Endothelial cell of umbilical vein (primary cell): ENCODE data around the gene MBOAT1. TPM values are rescaled to one million over a fixed set of nuclear protein-coding genes. Genes with fewer than 3 reads are reported as not detected.

Experiments used
- BruUV-seq: library from RNA; stranded (reverse); fragments of 400-500 nt; replicated peaks from 2 replicates; lab custom pipeline; 2021; lab: Mats Ljungman, UMichigan
- CTCF ChIA-PET: fragments of 300-600, 350-600 bp; sonication (Branson Sonifier 250); formaldehyde crosslinking; loops from one replicate; lab custom pipeline; 2021; ENCODE audit warnings: antibody characterized with exemption, inconsistent platforms; lab: Charles Lee
- POLR2A ChIA-PET: fragments of 300-600, 350-600 bp; sonication (Branson Sonifier 250); formaldehyde crosslinking; loops from one replicate; lab custom pipeline; 2021; ENCODE audit warnings: antibody characterized with exemption, inconsistent platforms; lab: Charles Lee
- DNase-seq: peaks from one replicate; pipeline ENCODE4 v3.0.0-alpha.2; 2011; ENCODE audit warnings: low read depth, low spot score
- FAIRE-seq: peaks from 2 replicates; lab custom pipeline; 2011; peaks lifted over from hg19 to GRCh38; lab: Jason Lieb, UNC
- H2AFZ ChIP-seq: 2 replicates; pipeline ENCODE4 v1.6.0; 2012; ENCODE audit warnings: low read depth, low read length, control low read depth, inconsistent platforms
- H3K27ac ChIP-seq: 2 replicates; pipeline ENCODE4 v1.5.1; 2011; ENCODE audit warnings: low read depth, mild to moderate bottlenecking, control low read depth, low read length, moderate library complexity; ENCODE audit not compliant: insufficient read depth
- H3K27me3 ChIP-seq, 2 experiments: 2 replicates each; pipeline versions ENCODE4 v1.6.0 to v1.6.1; 2011; ENCODE audit warnings: low read length in 2 of 2, mixed read lengths in 1 of 2; ENCODE audit not compliant: control insufficient read depth in 2 of 2, insufficient read depth in 2 of 2
- H3K36me3 ChIP-seq, 2 experiments: 2 replicates in 1 of 2; 3 replicates in 1 of 2; pipeline ENCODE4 v1.5.1; 2011; ENCODE audit warnings: low read length in 2 of 2, mild to moderate bottlenecking in 1 of 2, moderate library complexity in 1 of 2; ENCODE audit not compliant: control insufficient read depth in 2 of 2, insufficient read depth in 2 of 2; ENCODE audit errors: extremely low read depth in 1 of 2
- H3K4me1 ChIP-seq: 3 replicates; pipeline ENCODE4 v1.5.1; 2011; ENCODE audit warnings: mild to moderate bottlenecking, low read length; ENCODE audit not compliant: control insufficient read depth, insufficient read depth; ENCODE audit errors: extremely low read depth
- H3K4me2 ChIP-seq: 2 replicates; pipeline ENCODE4 v1.6.1; 2011; ENCODE audit warnings: low read length, control low read depth, mixed read lengths; ENCODE audit not compliant: insufficient read depth
- H3K4me3 ChIP-seq, 3 experiments: fragments of 200-600 bp in 1 of 3; sonication (generic), shearing (Covaris generic) in 1 of 3; replicated peaks in 1 of 3; 2 replicates each; pipeline ENCODE4 v1.5.1; 2011 to 2016; ENCODE audit warnings: control low read depth in 3 of 3, low read length in 3 of 3, mild to moderate bottlenecking in 2 of 3, inconsistent platforms in 1 of 3, low read depth in 1 of 3, moderate library complexity in 1 of 3; ENCODE audit not compliant: insufficient read depth in 1 of 3
- H3K79me2 ChIP-seq: 2 replicates; pipeline ENCODE4 v1.6.0; 2012; ENCODE audit warnings: low read length, inconsistent platforms; ENCODE audit not compliant: control insufficient read depth, insufficient read depth
- H3K9ac ChIP-seq: replicated peaks from 2 replicates; pipeline ENCODE3; 2011; ENCODE audit warnings: low read length, control low read depth; ENCODE audit not compliant: insufficient read depth; ENCODE audit errors: extremely low read depth
- H3K9me1 ChIP-seq: replicated peaks from 3 replicates; pipeline ENCODE4 v1.6.0; 2011; ENCODE audit warnings: mild to moderate bottlenecking, low read length; ENCODE audit not compliant: control insufficient read depth, insufficient read depth; ENCODE audit errors: extremely low read depth
- H3K9me3 ChIP-seq: replicated peaks from 2 replicates; pipeline ENCODE4 v1.5.1; 2012; ENCODE audit warnings: low read length, inconsistent platforms; ENCODE audit not compliant: control insufficient read depth, insufficient read depth
- H4K20me1 ChIP-seq: replicated peaks from 2 replicates; pipeline ENCODE3; 2011; ENCODE audit warnings: mild to moderate bottlenecking, low read length; ENCODE audit not compliant: control insufficient read depth, insufficient read depth; ENCODE audit errors: extremely low read depth
- CTCF ChIP-seq, 2 donors: IDR thresholded peaks; 1 replicate in 1 of 2; 2 replicates in 1 of 2; pipeline ENCODE4 v1.5.1; 2011; ENCODE audit warnings: low read length in 2 of 2, mild to moderate bottlenecking in 2 of 2, moderate library complexity in 2 of 2, control low read depth in 1 of 2, inconsistent platforms in 1 of 2, low read depth in 1 of 2; ENCODE audit not compliant: insufficient read depth in 1 of 2; ENCODE audit errors: extremely low read depth in 1 of 2
- EZH2 ChIP-seq: IDR thresholded peaks from 2 replicates; pipeline ENCODE4 v1.6.1; 2012; ENCODE audit warnings: borderline replicate concordance, low read depth, mild to moderate bottlenecking, moderate library complexity, low read length, inconsistent platforms; ENCODE audit not compliant: severe bottlenecking
- FOS ChIP-seq: IDR thresholded peaks from 2 replicates; pipeline ENCODE4 v1.6.1; 2011; ENCODE audit warnings: mild to moderate bottlenecking, low read length, moderate library complexity, borderline replicate concordance; ENCODE audit not compliant: insufficient read depth
- GATA2 ChIP-seq: IDR thresholded peaks from 2 replicates; pipeline ENCODE4 v1.7.0; 2011; ENCODE audit warnings: low read depth, mild to moderate bottlenecking, moderate library complexity, mixed read lengths, low read length; ENCODE audit not compliant: insufficient read length, insufficient read depth
- JUN ChIP-seq: IDR thresholded peaks from 2 replicates; pipeline ENCODE4 v1.6.1; 2011; ENCODE audit warnings: borderline replicate concordance, low read depth; ENCODE audit not compliant: insufficient read length, insufficient read depth
- MAX ChIP-seq: IDR thresholded peaks from 2 replicates; pipeline ENCODE4 v1.6.1; 2011; ENCODE audit not compliant: insufficient read depth, insufficient read length
- MYC ChIP-seq: IDR thresholded peaks from one replicate; pipeline ENCODE4 v1.6.1; 2011; ENCODE audit warnings: mild to moderate bottlenecking, low read depth, low read length
- POLR2A ChIP-seq: IDR thresholded peaks from 2 replicates; pipeline ENCODE4 v1.6.1; 2012; ENCODE audit warnings: low read depth, mild to moderate bottlenecking, control low read depth, low read length
- POLR2AphosphoS5 ChIP-seq: IDR thresholded peaks from 2 replicates; pipeline ENCODE4 v1.6.1; 2012; ENCODE audit warnings: low read depth, mild to moderate bottlenecking, control low read depth, low read length, moderate library complexity; ENCODE audit not compliant: insufficient read depth
- dilution Hi-C: fragments of 300-500 bp; cut with MboI; formaldehyde crosslinking; loops from one replicate; pipeline ENCODE4 v1.15.0; 2019; ENCODE audit warnings: low sequenced_read_pairs; ENCODE audit not compliant: extremely low pct_ligation_motif_present
- intact Hi-C: fragments of 100-400 bp; cut with micrococcal nuclease; formaldehyde crosslinking; loops from one replicate; pipeline ENCODE4 v1.10.0; 2022
- polyA plus RNA-seq, 4 experiments: library from polyadenylated mRNA; depleted of rRNA in 3 of 4; stranded (reverse) in 3 of 4; unstranded in 1 of 4; fragments of >200 nt; gene quantifications; 2 replicates each; pipeline versions ENCODE4 v1.2.1 to v1.2.3, GENCODE V29; 2011 to 2012; ENCODE audit warnings: missing spikeins in 1 of 4
- total RNA-seq: library from RNA; stranded (reverse); gene quantifications from 2 replicates; pipeline ENCODE4 v1.2.3, GENCODE V29; 2021

Gene MBOAT1
- total and polyA plus RNA-seq, 2 donors (not counting 3 experiments of a cell fraction or from before 2014, with no cell fraction given): 2.1 to 5.4 TPM

- FAIRE-seq (no peak), DNase-seq (no peak)
- ChIA-PET CTCF (no interaction called here), POLR2A (no interaction called here)
- Histone ChIP-seq H3K9me1 (no peaks in the 10 kb centered on the region), H3K27ac (no peak overlapping the region), H3K36me3 (no peaks in the 10 kb centered on the region), H3K9ac (no peak overlapping the region), H3K4me2 (no peak overlapping the region), H3K79me2 (no peaks in the 10 kb centered on the region), H3K9me3 (no peaks in the 10 kb centered on the region), H3K4me3 (no peak overlapping the region), H3K4me1 (no peaks in the 10 kb centered on the region), H4K20me1 (no peaks in the 10 kb centered on the region), H3K27me3 (no peaks in the 10 kb centered on the region), H2AFZ (no peak overlapping the region)
- dilution Hi-C loops: no loop called here
- TF ChIP-seq EZH2 (no peak), FOS (no peak), MAX (no peak), GATA2 (no peak), POLR2AphosphoS5 (no peak), JUN (no peak), MYC (no peak)
- BruUV-seq: no TSS peak
- intact Hi-C loops: no loop called here
These were observed 39.3 kb downstream of the MBOAT1 start for GRCh38 chr6:20172842-20173456.

GRCh38 chr6:20170455-20171148 is 41.7 kb downstream of the MBOAT1 start:
- FAIRE-seq: no peak
- H3K36me3 ChIP-seq: no peaks in the 10 kb centered on the region
- H3K4me3 ChIP-seq: no peak overlapping the region
- no peak overlapping the region for H3K9ac ChIP-seq
- H3K9me3 ChIP-seq: no peaks in the 10 kb centered on the region
- no peak overlapping the region for H3K27ac ChIP-seq
- no peaks in the 10 kb centered on the region for H3K27me3 ChIP-seq
- H3K9me1 ChIP-seq: no peaks in the 10 kb centered on the region
- H3K4me1 ChIP-seq: no peaks in the 10 kb centered on the region
- POLR2A ChIA-PET: no interaction called here
- H3K4me2 ChIP-seq: no peak overlapping the region
- H4K20me1 ChIP-seq: no peaks in the 10 kb centered on the region
- no TSS peak for BruUV-seq
- dilution Hi-C loops: no loop called here
- intact Hi-C loops: no loop called here
- TF ChIP-seq MYC (no peak), JUN (no peak), MAX (no peak), POLR2AphosphoS5 (no peak), EZH2 (no peak), GATA2 (no peak), FOS (no peak), CTCF (IDR thresholded peaks at IDR 0.05; ENCODE audit: extremely low read depth in 1 of 2, insufficient read depth in 1 of 2, low read depth in 1 of 2, low read length in 2 of 2) (no peak), POLR2A (no peak)
- H3K79me2 ChIP-seq: no peaks in the 10 kb centered on the region
- DNase-seq: no peak
- no peak overlapping the region for H2AFZ ChIP-seq
- CTCF ChIA-PET: no interaction called here
